Upper lobe of left lung (tissue), 6 donors: ENCODE results near the gene KHDC4. TPM values are rescaled to one million over a fixed set of nuclear protein-coding genes. Genes with fewer than 3 reads are reported as not detected.

Experiments
- ATAC-seq, 2 donors: fragments of 200-7000 bp; cut with Tn5 transposase; one replicate each; pipeline ENCODE4 v1.9.1; 2022; ENCODE audit warnings: mild to moderate bottlenecking in 2 of 2, moderate library complexity in 2 of 2; ENCODE audit not compliant: low FRiP score in 2 of 2
- DNase-seq, 2 donors: peaks; one replicate each; pipeline ENCODE4 v3.0.0-alpha.2; 2019 to 2020
- H3K27ac ChIP-seq, 4 donors: fragments of 200-600 bp; sonication (generic); one replicate each; pipeline ENCODE4 v1.5.1; 2016 to 2019
- H3K27me3 ChIP-seq, 4 donors: fragments of 200-600 bp; sonication (generic); one replicate each; pipeline ENCODE4 v1.5.1; 2017 to 2019
- H3K36me3 ChIP-seq, 4 donors: fragments of 200-600 bp; sonication (generic); one replicate each; pipeline ENCODE4 v1.5.1; 2016 to 2019
- H3K4me1 ChIP-seq, 4 donors: fragments of 200-600 bp; sonication (generic); one replicate each; pipeline ENCODE4 v1.5.1; 2018 to 2019
- H3K4me3 ChIP-seq, 4 donors: fragments of 200-600 bp; sonication (generic); one replicate each; pipeline ENCODE4 v1.5.1; 2017 to 2019; ENCODE audit warnings: mild to moderate bottlenecking in 2 of 4, moderate library complexity in 1 of 4
- H3K9me3 ChIP-seq, 4 donors: fragments of 200-600 bp; sonication (generic); one replicate each; pipeline ENCODE4 v1.5.1; 2018 to 2019
- EP300 ChIP-seq, 4 donors: sonication (generic); formaldehyde crosslinking; IDR thresholded peaks; one replicate each; pipeline ENCODE4 v1.5.1; 2017; ENCODE audit warnings: antibody characterized with exemption in 4 of 4, control low read depth in 2 of 4
- POLR2A ChIP-seq, 4 donors: fragments of 450-650 bp; IDR thresholded peaks; one replicate each; pipeline ENCODE4 v1.5.1; 2016 to 2017; ENCODE audit warnings: antibody characterized with exemption in 4 of 4, mild to moderate bottlenecking in 2 of 4
- POLR2AphosphoS5 ChIP-seq, 2 donors: sonication (generic); formaldehyde crosslinking; IDR thresholded peaks; one replicate each; pipeline ENCODE4 v1.5.1; 2017; ENCODE audit warnings: antibody characterized with exemption in 2 of 2
- WGBS, 2 donors: methylation state at CpG; one replicate each; pipeline ENCODE4 v1.1.5; 2017 to 2018; 5-methylcytosine and 5-hydroxymethylcytosine counted together
- total RNA-seq, 6 donors: library from RNA; depleted of rRNA in 4 of 6; stranded (reverse); fragments of >200 nt in 4 of 6; gene quantifications; one replicate each; pipeline versions ENCODE4 v1.1.0 to v1.2.1, GENCODE V29; 2016 to 2021
- TF ChIP-seq, protein P1 (sequence below), 6 experiments: fragments of 450-650 bp in 4 of 6; fragments of 200-600 bp in 2 of 6; sonication (generic) in 2 of 6; IDR thresholded peaks; one replicate each; pipeline ENCODE4 v1.5.1; 2016 to 2019; ENCODE audit warnings: antibody characterized with exemption in 6 of 6
- donor health status: DM: no; HTN: no; CAD: no; lungs with moderate emphysema.
- donor health status: DM: no; HTN: yes; CAD: no; lungs with severe emphysema.

Gene KHDC4
- total RNA-seq, 6 donors from 2014 or later = 30.4 to 105 (median 37.6) TPM

DNA sequence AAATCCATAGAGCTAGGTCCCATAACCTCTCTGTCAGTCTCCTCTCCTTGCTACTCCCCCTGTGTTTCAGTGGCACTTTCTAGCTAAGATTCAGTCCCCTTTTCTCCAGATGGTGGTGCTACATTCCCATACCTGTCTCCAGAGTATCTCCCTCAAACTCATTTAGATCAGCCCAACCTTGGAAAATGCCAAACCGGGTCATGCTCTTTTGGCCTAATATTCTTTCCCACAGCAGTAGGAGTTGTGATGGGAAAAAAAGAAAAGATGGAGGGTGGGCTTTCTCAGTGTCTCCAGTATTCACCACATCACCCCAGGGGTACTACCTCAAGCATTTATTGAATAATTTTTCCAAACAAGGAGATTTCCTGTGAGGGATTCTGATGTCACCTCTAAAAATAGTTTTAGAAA is 4.0 kb upstream of the KHDC4 start:
- Histone ChIP-seq H3K27ac (peak overlapping the region in 2 of 4 donors; percentile 16 to 84), H3K4me3 (no peak overlapping the region), H3K27me3 (no peaks in the 10 kb centered on the region), H3K4me1 (peaks cover 52 to 61% (median 55%) of the 10 kb centered on the region in 4 donors), H3K36me3 (no peaks in the 10 kb centered on the region), H3K9me3 (no peaks in the 10 kb centered on the region)
- 0% methylated on average over 1 of the region's 1 CpG for WGBS, 2 donors
- DNase-seq (no peak), ATAC-seq (peak in 1 of 2 donors; percentile 20)
- TF ChIP-seq EP300 (IDR thresholded peaks at IDR 0.05) = no peak
- TF ChIP-seq, protein P1, sequence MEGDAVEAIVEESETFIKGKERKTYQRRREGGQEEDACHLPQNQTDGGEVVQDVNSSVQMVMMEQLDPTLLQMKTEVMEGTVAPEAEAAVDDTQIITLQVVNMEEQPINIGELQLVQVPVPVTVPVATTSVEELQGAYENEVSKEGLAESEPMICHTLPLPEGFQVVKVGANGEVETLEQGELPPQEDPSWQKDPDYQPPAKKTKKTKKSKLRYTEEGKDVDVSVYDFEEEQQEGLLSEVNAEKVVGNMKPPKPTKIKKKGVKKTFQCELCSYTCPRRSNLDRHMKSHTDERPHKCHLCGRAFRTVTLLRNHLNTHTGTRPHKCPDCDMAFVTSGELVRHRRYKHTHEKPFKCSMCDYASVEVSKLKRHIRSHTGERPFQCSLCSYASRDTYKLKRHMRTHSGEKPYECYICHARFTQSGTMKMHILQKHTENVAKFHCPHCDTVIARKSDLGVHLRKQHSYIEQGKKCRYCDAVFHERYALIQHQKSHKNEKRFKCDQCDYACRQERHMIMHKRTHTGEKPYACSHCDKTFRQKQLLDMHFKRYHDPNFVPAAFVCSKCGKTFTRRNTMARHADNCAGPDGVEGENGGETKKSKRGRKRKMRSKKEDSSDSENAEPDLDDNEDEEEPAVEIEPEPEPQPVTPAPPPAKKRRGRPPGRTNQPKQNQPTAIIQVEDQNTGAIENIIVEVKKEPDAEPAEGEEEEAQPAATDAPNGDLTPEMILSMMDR (IDR thresholded peaks at IDR 0.05) = peak; percentile 40 to 76 (median 59)

DNA sequence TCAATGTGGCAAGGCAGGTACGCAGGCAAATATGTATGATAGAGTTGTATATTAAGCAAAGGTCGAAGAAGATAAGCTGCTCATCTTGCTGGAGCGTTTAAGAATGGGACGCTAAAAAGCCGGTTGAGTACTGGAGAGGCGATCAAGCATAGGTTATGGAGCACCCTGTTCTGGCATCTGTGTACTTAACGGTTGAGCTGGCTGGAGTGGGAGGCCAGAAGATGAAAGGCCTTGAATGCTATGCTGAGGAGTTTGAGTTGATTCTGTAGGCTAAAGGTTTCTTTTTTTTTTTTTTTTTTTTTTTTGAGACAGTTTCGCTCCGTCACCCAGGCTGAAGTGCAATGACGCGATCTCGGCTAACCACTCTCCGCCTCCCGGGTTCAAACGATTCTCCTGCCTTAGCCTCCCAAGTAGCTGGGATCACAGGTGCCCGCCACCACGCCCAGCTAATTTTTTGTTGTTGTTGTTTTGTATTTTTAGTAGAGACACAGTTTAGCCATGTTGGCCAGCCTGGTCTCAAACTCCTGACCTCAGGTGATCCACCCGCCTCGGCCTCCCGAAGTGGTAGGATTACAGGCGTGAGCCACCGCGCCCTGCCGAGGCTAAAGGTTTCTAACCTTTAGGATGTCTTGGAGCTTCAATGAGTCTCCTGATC is 850 bp upstream of the KHDC4 start:
- Histone ChIP-seq H3K4me3 (peak overlapping the region; percentile 9 to 89 (median 74)), H3K27me3 (no peaks in the 10 kb centered on the region), H3K9me3 (no peaks in the 10 kb centered on the region), H3K4me1 (peaks cover 51 to 61% (median 54%) of the 10 kb centered on the region in 4 donors), H3K27ac (peak overlapping the region; percentile 90 to 94 (median 92)), H3K36me3 (peaks cover 6 to 29% (median 21%) of the 10 kb centered on the region in 4 donors)
- DNase-seq (no peak), ATAC-seq (peak in 1 of 2 donors; percentile 26)
- WGBS, 2 donors = 75 to 86% methylated on average over 24 of the region's 24 CpGs
- TF ChIP-seq, protein P1 (IDR thresholded peaks at IDR 0.05) = no peak
- no peak for TF ChIP-seq EP300 (IDR thresholded peaks at IDR 0.05)
- no peak for TF ChIP-seq POLR2AphosphoS5 (IDR thresholded peaks at IDR 0.05)
- TF ChIP-seq POLR2A (IDR thresholded peaks at IDR 0.05) = no peak

DNA sequence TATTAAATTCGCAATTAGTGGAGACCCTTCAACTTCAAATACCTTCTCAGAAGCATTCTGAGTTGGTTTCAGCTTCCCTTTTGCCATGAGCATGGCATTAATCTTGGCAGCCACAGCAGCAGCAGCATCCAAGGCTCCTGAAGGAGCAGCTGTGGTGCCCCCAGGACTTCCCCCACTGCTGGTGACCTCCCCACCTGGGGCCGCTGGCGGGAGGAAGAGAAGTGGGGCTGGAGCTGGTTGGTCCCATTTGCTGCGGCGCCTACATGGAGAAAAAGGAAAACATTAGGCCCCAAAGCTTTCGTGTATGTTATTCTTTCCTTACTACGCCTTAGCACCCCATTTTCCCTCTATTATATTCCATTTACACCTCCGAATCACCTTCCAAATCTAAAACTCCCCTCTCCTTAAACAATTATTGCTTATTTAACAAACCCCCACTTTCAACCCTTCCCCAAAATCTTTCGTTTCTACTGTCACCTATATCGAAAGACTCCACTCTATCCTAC is 569 bp downstream of the KHDC4 start:
- no peaks in the 10 kb centered on the region for H3K27me3 ChIP-seq
- TF ChIP-seq, protein P1 (IDR thresholded peaks at IDR 0.05) = no peak
- TF ChIP-seq EP300 (IDR thresholded peaks at IDR 0.05) (no peak), POLR2AphosphoS5 (IDR thresholded peaks at IDR 0.05) (no peak), POLR2A (IDR thresholded peaks at IDR 0.05) (no peak)
- WGBS, 2 donors = 2 to 4% methylated on average over 10 of the region's 10 CpGs
- H3K36me3 ChIP-seq = peaks cover 6 to 43% (median 35%) of the 10 kb centered on the region in 4 donors
- H3K4me3 ChIP-seq = peak overlapping the region; percentile 50 to 89 (median 74)
- peak in 1 of 2 donors; percentile 35 for DNase-seq
- ATAC-seq = no peak
- peak overlapping the region; percentile 90 to 94 (median 92) for H3K27ac ChIP-seq
- peaks cover 42 to 54% (median 48%) of the 10 kb centered on the region in 4 donors for H3K4me1 ChIP-seq
- H3K9me3 ChIP-seq = no peaks in the 10 kb centered on the region

DNA sequence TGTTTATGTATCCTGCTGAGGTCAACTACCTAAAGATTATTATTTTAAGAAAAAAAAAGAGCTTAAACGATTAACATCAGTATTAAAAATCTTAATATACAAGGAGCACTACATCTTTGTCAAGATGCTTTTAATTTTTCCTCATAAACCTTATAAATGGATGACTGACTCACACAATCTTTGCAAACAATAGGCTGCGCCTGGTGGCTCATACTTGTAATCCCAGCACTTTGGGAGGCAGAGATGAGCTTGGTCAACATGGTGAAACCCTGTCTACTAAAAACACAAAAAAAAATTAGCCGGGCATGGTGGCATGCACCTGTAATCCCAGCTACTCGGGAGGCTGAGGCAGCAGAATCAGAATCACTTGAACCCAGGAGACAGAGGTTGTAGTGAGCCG is 1.7 kb downstream of the KHDC4 start:
- Histone ChIP-seq H3K4me3 (peak overlapping the region in 1 of 4 donors; percentile 89), H3K9me3 (no peaks in the 10 kb centered on the region), H3K4me1 (peaks cover 38 to 49% (median 42%) of the 10 kb centered on the region in 4 donors), H3K27ac (peak overlapping the region in 1 of 4 donors; percentile 94), H3K27me3 (no peaks in the 10 kb centered on the region), H3K36me3 (peaks cover 6 to 54% (median 45%) of the 10 kb centered on the region in 4 donors)
- DNase-seq = no peak
- no peak for ATAC-seq
- WGBS, 2 donors = 81 to 86% methylated on average over 5 of the region's 5 CpGs
- no peak for TF ChIP-seq POLR2AphosphoS5 (IDR thresholded peaks at IDR 0.05)
- TF ChIP-seq EP300 (IDR thresholded peaks at IDR 0.05) = no peak
- no peak for TF ChIP-seq POLR2A (IDR thresholded peaks at IDR 0.05)
- TF ChIP-seq, protein P1 (IDR thresholded peaks at IDR 0.05) = no peak
